HEK293 (cell line): ENCODE data around the gene SDF2.

Source experiments
- IKZF3 ChIP-seq: fragments of 450-650 bp; IDR thresholded peaks from 2 replicates; pipeline ENCODE4 v1.5.0; 2018; ENCODE audit warnings: missing biosample characterization, mild to moderate bottlenecking, missing genetic modification characterization, moderate library complexity
- KLF8 ChIP-seq: fragments of 450-650 bp; formaldehyde crosslinking; IDR thresholded peaks from 2 replicates; pipeline ENCODE4 v1.5.1; 2016; ENCODE audit warnings: missing biosample characterization, missing genetic modification characterization
- PRDM1 ChIP-seq: fragments of 450-650 bp; formaldehyde crosslinking; IDR thresholded peaks from 2 replicates; pipeline ENCODE4; 2016; ENCODE audit warnings: missing biosample characterization, missing genetic modification characterization
- ZNF138 ChIP-seq: fragments of 450-650 bp; formaldehyde crosslinking; IDR thresholded peaks from 2 replicates; pipeline ENCODE4 v1.5.1; 2016; ENCODE audit warnings: missing biosample characterization, missing genetic modification characterization, borderline replicate concordance
- ZNF16 ChIP-seq: fragments of 450-650 bp; formaldehyde crosslinking; IDR thresholded peaks from 2 replicates; pipeline ENCODE4 v1.5.1; 2016; ENCODE audit warnings: low read depth, missing biosample characterization, missing genetic modification characterization
- ZNF19 ChIP-seq: fragments of 450-650 bp; formaldehyde crosslinking; IDR thresholded peaks from 2 replicates; pipeline ENCODE4; 2016; ENCODE audit warnings: missing biosample characterization, missing genetic modification characterization, low read depth
- ZNF202 ChIP-seq: fragments of 450-650 bp; formaldehyde crosslinking; IDR thresholded peaks from 2 replicates; pipeline ENCODE4 v1.5.1; 2016; ENCODE audit warnings: missing biosample characterization, missing genetic modification characterization, borderline replicate concordance
- ZNF473 ChIP-seq: fragments of 450-650 bp; formaldehyde crosslinking; IDR thresholded peaks from 2 replicates; pipeline ENCODE4 v1.5.1; 2017; ENCODE audit warnings: missing biosample characterization, missing genetic modification characterization
- ZNF548 ChIP-seq: fragments of 450-650 bp; formaldehyde crosslinking; IDR thresholded peaks from 2 replicates; pipeline ENCODE4 v1.5.1; 2016; ENCODE audit warnings: missing biosample characterization, missing genetic modification characterization
- ZNF707 ChIP-seq: fragments of 450-650 bp; formaldehyde crosslinking; IDR thresholded peaks from 2 replicates; pipeline ENCODE4 v1.5.1; 2016; ENCODE audit warnings: missing biosample characterization, missing genetic modification characterization
- ZNF776 ChIP-seq: fragments of 450-650 bp; formaldehyde crosslinking; IDR thresholded peaks from 2 replicates; pipeline ENCODE4 v1.5.0; 2017; ENCODE audit warnings: missing biosample characterization, missing genetic modification characterization, borderline replicate concordance
- ZSCAN23 ChIP-seq: fragments of 450-650 bp; formaldehyde crosslinking; IDR thresholded peaks from 2 replicates; pipeline ENCODE4 v1.5.1; 2016; ENCODE audit warnings: missing biosample characterization, missing genetic modification characterization
- ZSCAN30 ChIP-seq: fragments of 450-650 bp; IDR thresholded peaks from 2 replicates; pipeline ENCODE4 v1.5.1; 2018; ENCODE audit warnings: missing biosample characterization, mild to moderate bottlenecking, missing genetic modification characterization, moderate library complexity
- ZXDB ChIP-seq: fragments of 450-650 bp; formaldehyde crosslinking; IDR thresholded peaks from 2 replicates; pipeline ENCODE4 v1.5.1; 2016; ENCODE audit warnings: missing biosample characterization, missing genetic modification characterization
- TF ChIP-seq, protein P1 (sequence below): fragments of 450-650 bp; formaldehyde crosslinking; conservative IDR thresholded peaks from 2 replicates; pipeline ENCODE4 v1.5.1; 2016; ENCODE audit warnings: low read depth, missing biosample characterization, missing genetic modification characterization
- TF ChIP-seq, protein P2 (sequence below): fragments of 450-650 bp; formaldehyde crosslinking; IDR thresholded peaks from 2 replicates; pipeline ENCODE4 v1.5.1; 2016; ENCODE audit warnings: missing biosample characterization, missing genetic modification characterization, low read depth
- TF ChIP-seq, protein P3 (sequence below): fragments of 450-650 bp; formaldehyde crosslinking; IDR thresholded peaks from 2 replicates; pipeline ENCODE4 v1.5.1; 2016; ENCODE audit warnings: missing biosample characterization, missing genetic modification characterization, low read depth
- TF ChIP-seq, protein P4 (sequence below): fragments of 450-650 bp; IDR thresholded peaks from 2 replicates; pipeline ENCODE4 v1.5.1; 2018; ENCODE audit warnings: missing biosample characterization, missing genetic modification characterization
- TF ChIP-seq, protein P5 (sequence below): fragments of 450-650 bp; formaldehyde crosslinking; IDR thresholded peaks from 2 replicates; pipeline ENCODE4 v1.5.1; 2016; ENCODE audit warnings: missing biosample characterization, missing genetic modification characterization
- TF ChIP-seq, protein P6 (sequence below): fragments of 450-650 bp; formaldehyde crosslinking; IDR thresholded peaks from 2 replicates; pipeline ENCODE4 v1.5.1; 2016; ENCODE audit warnings: missing biosample characterization, missing genetic modification characterization
- TF ChIP-seq, protein P7 (sequence below): fragments of 450-650 bp; formaldehyde crosslinking; optimal IDR thresholded peaks from 2 replicates; pipeline ENCODE3; 2016; ENCODE audit warnings: missing biosample characterization, mild to moderate bottlenecking, missing genetic modification characterization
- TF ChIP-seq, protein P8 (sequence below): fragments of 450-650 bp; formaldehyde crosslinking; IDR thresholded peaks from 2 replicates; pipeline ENCODE4 v1.5.1; 2016; ENCODE audit warnings: missing biosample characterization, missing genetic modification characterization, borderline replicate concordance

SDF2 gene

DNA sequence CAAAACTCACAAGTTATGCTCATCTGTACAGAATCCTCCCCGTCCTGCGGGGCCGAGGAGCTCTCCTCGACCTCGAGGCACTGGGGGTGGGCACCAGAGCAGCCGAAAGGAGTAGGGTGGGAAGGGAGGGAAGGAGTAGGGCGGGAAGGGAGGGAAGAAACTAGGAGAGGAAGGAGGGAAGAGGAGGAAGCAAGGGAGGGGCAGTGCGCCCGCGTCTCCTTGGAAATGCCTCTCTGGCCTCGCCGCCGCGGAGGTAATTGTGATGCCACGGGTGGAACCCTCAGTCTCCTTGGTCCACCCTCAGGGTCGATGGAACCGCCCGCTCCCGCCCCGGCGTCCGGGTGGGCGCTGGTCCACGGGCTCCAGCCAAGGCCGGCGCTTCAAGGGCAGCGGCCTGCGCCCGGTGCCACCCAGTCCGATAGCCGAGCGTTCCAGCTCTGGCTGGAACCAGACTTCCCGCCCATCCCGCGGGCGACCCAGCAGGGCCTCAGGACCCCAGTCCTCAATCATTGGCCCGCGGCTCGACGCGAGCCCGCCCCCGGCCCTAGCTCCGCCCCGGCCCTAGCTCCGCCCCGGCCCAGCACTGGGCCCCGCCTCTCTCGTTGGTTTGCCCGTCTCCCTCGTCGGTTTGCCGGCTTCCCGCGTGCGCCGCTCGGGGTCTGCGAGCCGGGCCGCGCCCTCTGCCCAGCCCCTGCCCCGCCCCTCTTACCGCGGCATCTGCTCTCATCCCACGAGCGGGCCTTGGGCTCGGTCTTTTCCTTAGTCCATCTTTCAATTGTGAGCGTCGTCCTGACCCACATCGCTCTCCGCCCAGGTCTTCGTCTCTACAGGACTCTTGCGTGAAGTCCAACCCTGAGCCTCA, 49.4 kb upstream of the SDF2 start (continued):
- no peak for TF ChIP-seq ZNF707
- TF ChIP-seq, protein P1, sequence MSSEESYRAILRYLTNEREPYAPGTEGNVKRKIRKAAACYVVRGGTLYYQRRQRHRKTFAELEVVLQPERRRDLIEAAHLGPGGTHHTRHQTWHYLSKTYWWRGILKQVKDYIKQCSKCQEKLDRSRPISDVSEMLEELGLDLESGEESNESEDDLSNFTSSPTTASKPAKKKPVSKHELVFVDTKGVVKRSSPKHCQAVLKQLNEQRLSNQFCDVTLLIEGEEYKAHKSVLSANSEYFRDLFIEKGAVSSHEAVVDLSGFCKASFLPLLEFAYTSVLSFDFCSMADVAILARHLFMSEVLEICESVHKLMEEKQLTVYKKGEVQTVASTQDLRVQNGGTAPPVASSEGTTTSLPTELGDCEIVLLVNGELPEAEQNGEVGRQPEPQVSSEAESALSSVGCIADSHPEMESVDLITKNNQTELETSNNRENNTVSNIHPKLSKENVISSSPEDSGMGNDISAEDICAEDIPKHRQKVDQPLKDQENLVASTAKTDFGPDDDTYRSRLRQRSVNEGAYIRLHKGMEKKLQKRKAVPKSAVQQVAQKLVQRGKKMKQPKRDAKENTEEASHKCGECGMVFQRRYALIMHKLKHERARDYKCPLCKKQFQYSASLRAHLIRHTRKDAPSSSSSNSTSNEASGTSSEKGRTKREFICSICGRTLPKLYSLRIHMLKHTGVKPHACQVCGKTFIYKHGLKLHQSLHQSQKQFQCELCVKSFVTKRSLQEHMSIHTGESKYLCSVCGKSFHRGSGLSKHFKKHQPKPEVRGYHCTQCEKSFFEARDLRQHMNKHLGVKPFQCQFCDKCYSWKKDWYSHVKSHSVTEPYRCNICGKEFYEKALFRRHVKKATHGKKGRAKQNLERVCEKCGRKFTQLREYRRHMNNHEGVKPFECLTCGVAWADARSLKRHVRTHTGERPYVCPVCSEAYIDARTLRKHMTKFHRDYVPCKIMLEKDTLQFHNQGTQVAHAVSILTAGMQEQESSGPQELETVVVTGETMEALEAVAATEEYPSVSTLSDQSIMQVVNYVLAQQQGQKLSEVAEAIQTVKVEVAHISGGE: peak; percentile 34; the same call in 1 of the 2 replicates
- TF ChIP-seq ZNF16: no peak
- TF ChIP-seq, protein P2, sequence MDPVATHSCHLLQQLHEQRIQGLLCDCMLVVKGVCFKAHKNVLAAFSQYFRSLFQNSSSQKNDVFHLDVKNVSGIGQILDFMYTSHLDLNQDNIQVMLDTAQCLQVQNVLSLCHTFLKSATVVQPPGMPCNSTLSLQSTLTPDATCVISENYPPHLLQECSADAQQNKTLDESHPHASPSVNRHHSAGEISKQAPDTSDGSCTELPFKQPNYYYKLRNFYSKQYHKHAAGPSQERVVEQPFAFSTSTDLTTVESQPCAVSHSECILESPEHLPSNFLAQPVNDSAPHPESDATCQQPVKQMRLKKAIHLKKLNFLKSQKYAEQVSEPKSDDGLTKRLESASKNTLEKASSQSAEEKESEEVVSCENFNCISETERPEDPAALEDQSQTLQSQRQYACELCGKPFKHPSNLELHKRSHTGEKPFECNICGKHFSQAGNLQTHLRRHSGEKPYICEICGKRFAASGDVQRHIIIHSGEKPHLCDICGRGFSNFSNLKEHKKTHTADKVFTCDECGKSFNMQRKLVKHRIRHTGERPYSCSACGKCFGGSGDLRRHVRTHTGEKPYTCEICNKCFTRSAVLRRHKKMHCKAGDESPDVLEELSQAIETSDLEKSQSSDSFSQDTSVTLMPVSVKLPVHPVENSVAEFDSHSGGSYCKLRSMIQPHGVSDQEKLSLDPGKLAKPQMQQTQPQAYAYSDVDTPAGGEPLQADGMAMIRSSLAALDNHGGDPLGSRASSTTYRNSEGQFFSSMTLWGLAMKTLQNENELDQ: no peak
- TF ChIP-seq ZXDB (tag by site-specific recombination): peak; percentile 91
- TF ChIP-seq ZSCAN23 (tag by site-specific recombination): peak; percentile 27; the same call in 1 of the 2 replicates
- TF ChIP-seq, protein P3, sequence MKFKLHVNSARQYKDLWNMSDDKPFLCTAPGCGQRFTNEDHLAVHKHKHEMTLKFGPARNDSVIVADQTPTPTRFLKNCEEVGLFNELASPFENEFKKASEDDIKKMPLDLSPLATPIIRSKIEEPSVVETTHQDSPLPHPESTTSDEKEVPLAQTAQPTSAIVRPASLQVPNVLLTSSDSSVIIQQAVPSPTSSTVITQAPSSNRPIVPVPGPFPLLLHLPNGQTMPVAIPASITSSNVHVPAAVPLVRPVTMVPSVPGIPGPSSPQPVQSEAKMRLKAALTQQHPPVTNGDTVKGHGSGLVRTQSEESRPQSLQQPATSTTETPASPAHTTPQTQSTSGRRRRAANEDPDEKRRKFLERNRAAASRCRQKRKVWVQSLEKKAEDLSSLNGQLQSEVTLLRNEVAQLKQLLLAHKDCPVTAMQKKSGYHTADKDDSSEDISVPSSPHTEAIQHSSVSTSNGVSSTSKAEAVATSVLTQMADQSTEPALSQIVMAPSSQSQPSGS (tag by site-specific recombination): no peak
- TF ChIP-seq IKZF3 (tag by site-specific recombination): peak; percentile 88
- peak; percentile 87; the same call in 1 of the 2 replicates for TF ChIP-seq KLF8
- TF ChIP-seq, protein P4, sequence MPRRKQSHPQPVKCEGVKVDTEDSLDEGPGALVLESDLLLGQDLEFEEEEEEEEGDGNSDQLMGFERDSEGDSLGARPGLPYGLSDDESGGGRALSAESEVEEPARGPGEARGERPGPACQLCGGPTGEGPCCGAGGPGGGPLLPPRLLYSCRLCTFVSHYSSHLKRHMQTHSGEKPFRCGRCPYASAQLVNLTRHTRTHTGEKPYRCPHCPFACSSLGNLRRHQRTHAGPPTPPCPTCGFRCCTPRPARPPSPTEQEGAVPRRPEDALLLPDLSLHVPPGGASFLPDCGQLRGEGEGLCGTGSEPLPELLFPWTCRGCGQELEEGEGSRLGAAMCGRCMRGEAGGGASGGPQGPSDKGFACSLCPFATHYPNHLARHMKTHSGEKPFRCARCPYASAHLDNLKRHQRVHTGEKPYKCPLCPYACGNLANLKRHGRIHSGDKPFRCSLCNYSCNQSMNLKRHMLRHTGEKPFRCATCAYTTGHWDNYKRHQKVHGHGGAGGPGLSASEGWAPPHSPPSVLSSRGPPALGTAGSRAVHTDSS (tag by site-specific recombination): peak; percentile 89
- TF ChIP-seq, protein P5, sequence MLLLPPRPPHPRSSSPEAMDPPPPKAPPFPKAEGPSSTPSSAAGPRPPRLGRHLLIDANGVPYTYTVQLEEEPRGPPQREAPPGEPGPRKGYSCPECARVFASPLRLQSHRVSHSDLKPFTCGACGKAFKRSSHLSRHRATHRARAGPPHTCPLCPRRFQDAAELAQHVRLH (tag by site-specific recombination): 0 out of 2 replicates have a peak, but pooled peaks have one; percentile 21
- TF ChIP-seq ZNF138 (tag by site-specific recombination): no peak
- TF ChIP-seq ZNF548 (tag by site-specific recombination): no peak
- TF ChIP-seq ZNF776 (tag by site-specific recombination): no peak
- TF ChIP-seq ZNF473 (tag by site-specific recombination): no peak
- TF ChIP-seq, protein P6, sequence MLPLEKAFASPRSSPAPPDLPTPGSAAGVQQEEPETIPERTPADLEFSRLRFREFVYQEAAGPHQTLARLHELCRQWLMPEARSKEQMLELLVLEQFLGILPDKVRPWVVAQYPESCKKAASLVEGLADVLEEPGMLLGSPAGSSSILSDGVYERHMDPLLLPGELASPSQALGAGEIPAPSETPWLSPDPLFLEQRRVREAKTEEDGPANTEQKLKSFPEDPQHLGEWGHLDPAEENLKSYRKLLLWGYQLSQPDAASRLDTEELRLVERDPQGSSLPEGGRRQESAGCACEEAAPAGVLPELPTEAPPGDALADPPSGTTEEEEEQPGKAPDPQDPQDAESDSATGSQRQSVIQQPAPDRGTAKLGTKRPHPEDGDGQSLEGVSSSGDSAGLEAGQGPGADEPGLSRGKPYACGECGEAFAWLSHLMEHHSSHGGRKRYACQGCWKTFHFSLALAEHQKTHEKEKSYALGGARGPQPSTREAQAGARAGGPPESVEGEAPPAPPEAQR (tag by site-specific recombination): no peak
- TF ChIP-seq PRDM1 (tag by site-specific recombination): no peak
- TF ChIP-seq, protein P7, sequence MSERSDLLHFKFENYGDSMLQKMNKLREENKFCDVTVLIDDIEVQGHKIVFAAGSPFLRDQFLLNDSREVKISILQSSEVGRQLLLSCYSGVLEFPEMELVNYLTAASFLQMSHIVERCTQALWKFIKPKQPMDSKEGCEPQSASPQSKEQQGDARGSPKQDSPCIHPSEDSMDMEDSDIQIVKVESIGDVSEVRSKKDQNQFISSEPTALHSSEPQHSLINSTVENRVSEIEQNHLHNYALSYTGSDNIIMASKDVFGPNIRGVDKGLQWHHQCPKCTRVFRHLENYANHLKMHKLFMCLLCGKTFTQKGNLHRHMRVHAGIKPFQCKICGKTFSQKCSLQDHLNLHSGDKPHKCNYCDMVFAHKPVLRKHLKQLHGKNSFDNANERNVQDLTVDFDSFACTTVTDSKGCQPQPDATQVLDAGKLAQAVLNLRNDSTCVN: peak; percentile 71
- TF ChIP-seq ZSCAN30 (tag by site-specific recombination): peak; percentile 88
- no peak for TF ChIP-seq ZNF19 (tag by site-specific recombination)
- TF ChIP-seq ZNF202: no peak
- TF ChIP-seq, protein P8, sequence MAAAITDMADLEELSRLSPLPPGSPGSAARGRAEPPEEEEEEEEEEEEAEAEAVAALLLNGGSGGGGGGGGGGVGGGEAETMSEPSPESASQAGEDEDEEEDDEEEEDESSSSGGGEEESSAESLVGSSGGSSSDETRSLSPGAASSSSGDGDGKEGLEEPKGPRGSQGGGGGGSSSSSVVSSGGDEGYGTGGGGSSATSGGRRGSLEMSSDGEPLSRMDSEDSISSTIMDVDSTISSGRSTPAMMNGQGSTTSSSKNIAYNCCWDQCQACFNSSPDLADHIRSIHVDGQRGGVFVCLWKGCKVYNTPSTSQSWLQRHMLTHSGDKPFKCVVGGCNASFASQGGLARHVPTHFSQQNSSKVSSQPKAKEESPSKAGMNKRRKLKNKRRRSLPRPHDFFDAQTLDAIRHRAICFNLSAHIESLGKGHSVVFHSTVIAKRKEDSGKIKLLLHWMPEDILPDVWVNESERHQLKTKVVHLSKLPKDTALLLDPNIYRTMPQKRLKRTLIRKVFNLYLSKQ (tag by site-specific recombination): no peak
